GM12865 (cell line): ENCODE data around the gene SKA3.
"Not testable (repeated sequence)": the region's sequence is repeated elsewhere in the genome, so short reads cannot be mapped to it uniquely, and the experiment has no call there.

Experiments
- DNase-seq: peaks from one replicate; pipeline ENCODE4 v3.0.0; 2010; ENCODE audit warnings: low read depth
- H3K4me3 ChIP-seq: 2 replicates; pipeline ENCODE4 v1.5.1; 2011; ENCODE audit warnings: mild to moderate bottlenecking, low read depth, low read length, control low read depth
- CTCF ChIP-seq: IDR thresholded peaks from 2 replicates; pipeline ENCODE4 v1.5.1; 2011; ENCODE audit warnings: low read length, control low read depth, low read depth, inconsistent platforms; ENCODE audit not compliant: insufficient read depth; ENCODE audit errors: missing control alignments

SKA3 gene

GRCh38 chr13:21212138-21212775 lies 35.9 kb upstream of the SKA3 start:
- DNase-seq = no peak
- H3K4me3 ChIP-seq = no peak overlapping the region
- no peak for TF ChIP-seq CTCF

GRCh38 chr13:21208652-21209154 lies 32.4 kb upstream of the SKA3 start:
- H3K4me3 ChIP-seq = no peak overlapping the region
- TF ChIP-seq CTCF = no peak
- DNase-seq = no peak

- H3K4me3 ChIP-seq = no peak overlapping the region
- no peak for TF ChIP-seq CTCF
- DNase-seq = no peak
Measured at GRCh38 chr13:21202767-21203531, 26.6 kb upstream of the SKA3 start.

- not testable (repeated sequence) for DNase-seq, H3K4me3 ChIP-seq
Measured at GRCh38 chr13:21201456-21202190, 25.3 kb upstream of the SKA3 start.

- not testable (repeated sequence) for DNase-seq, H3K4me3 ChIP-seq
Measured at GRCh38 chr13:21198391-21198790, 22.0 kb upstream of the SKA3 start.

- not testable (repeated sequence) for DNase-seq, H3K4me3 ChIP-seq
Measured at GRCh38 chr13:21197606-21198225, 21.4 kb upstream of the SKA3 start.

- not testable (repeated sequence) for DNase-seq
Measured at GRCh38 chr13:21194756-21195155, 18.4 kb upstream of the SKA3 start.

GRCh38 chr13:21186410-21186809 lies 10.1 kb upstream of the SKA3 start:
- not testable (repeated sequence) for DNase-seq, H3K4me3 ChIP-seq

More at GRCh38 chr13:21194756-21195155, 18.4 kb upstream of the SKA3 start:
- not testable (repeated sequence) for H3K4me3 ChIP-seq

- DNase-seq = no peak
- H3K4me3 ChIP-seq = no peak overlapping the region
- no peak for TF ChIP-seq CTCF
Measured at GRCh38 chr13:21181671-21182070, 5.3 kb upstream of the SKA3 start.
